ENCODE results near the gene SLC46A3.
A peak's percentile ranks its signal among the peaks of the same experiment; 100 is the strongest.

Gene SLC46A3

DNA sequence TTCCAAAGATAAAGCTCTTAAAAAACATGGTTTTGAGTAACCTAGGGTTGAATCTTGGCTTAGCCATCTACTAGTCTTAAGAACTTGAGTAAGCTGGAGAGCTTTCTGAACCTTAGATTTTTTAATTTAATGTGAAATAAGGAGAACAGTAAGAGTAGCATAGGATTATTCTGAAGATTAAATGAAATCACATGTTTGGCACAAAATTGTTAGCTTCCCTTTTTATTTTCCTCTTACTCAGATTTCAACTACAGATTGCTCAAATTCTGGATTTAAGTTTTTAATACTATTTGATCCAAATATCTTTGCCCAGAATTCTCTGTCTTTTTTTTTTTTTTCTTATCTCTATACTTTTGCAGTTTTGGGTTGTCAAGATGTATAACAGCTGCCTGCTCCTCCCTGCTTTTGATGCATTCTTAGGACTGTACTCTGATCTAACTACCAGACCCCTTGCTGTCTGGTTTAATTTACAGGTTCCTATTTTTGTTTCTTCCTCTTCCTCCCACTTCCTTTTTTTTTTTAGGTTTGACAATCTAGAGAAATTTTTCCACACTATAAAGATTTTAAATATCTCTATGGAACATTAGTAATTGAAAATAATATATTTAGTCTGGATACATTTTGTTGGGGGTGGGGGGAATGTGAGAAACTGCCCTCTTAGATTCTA is 47.5 kb downstream of the SLC46A3 start:
- no peak for DNase-seq (ENCODE audit: low read depth)
- no peak overlapping the region for H3K4me3 ChIP-seq (replicated peaks; ENCODE audit: low read depth, low read length)
- TF ChIP-seq, protein P1, sequence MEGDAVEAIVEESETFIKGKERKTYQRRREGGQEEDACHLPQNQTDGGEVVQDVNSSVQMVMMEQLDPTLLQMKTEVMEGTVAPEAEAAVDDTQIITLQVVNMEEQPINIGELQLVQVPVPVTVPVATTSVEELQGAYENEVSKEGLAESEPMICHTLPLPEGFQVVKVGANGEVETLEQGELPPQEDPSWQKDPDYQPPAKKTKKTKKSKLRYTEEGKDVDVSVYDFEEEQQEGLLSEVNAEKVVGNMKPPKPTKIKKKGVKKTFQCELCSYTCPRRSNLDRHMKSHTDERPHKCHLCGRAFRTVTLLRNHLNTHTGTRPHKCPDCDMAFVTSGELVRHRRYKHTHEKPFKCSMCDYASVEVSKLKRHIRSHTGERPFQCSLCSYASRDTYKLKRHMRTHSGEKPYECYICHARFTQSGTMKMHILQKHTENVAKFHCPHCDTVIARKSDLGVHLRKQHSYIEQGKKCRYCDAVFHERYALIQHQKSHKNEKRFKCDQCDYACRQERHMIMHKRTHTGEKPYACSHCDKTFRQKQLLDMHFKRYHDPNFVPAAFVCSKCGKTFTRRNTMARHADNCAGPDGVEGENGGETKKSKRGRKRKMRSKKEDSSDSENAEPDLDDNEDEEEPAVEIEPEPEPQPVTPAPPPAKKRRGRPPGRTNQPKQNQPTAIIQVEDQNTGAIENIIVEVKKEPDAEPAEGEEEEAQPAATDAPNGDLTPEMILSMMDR (IDR thresholded peaks at IDR 0.05; ENCODE audit: low read length, missing control alignments), result no peak

DNA sequence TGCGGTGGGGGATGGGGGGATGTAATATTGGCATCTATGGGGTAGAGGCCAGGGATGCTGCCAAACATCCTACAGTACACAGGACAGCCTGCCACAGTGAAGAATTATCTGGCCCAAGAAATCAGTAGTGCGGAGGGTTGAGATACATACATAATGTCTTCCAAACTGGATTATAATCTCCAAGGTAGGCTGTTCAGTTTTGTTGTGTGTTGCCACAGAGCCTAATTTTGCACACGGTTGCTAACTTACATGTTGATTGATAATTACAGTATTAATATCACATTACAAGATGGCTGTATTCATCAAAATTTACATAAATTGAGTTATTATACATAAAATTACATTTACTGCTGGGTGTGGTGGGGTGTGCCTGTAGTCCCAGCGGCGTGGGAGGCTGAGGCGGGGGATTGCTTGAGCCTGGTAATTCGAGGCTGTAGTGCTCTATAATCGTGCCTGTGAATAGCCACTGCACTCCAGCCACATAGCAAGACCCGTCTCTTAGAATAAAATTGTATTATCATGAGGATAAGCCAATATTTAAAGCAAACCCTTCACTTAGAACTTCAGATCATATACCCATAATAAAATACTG is 51.8 kb downstream of the SLC46A3 start:
- no peak for DNase-seq (ENCODE audit: low read depth)
- TF ChIP-seq, protein P1 (IDR thresholded peaks at IDR 0.05; ENCODE audit: low read length, missing control alignments), result no peak
- no peak overlapping the region for H3K4me3 ChIP-seq (replicated peaks; ENCODE audit: low read depth, low read length)

DNA sequence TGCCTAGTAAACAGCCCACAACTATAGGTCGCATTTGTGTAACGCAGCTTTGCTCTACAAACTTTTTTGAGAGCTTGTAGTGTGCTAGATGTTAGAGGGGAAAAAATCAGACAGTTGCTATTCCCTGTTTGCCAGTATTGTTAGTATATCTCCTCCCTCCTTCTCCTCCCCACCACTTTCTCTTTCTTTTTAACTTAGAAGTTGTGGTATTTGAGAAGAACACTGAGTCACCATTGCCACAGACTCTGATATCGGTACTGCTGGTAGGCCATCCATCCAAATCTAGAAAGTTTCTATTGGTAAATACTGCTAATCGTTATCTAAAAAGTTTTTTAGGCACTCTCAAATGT is 59.2 kb downstream of the SLC46A3 start:
- H3K4me3 ChIP-seq (replicated peaks; ENCODE audit: low read depth, low read length), result peak overlapping the region; percentile 92
- TF ChIP-seq, protein P1 (IDR thresholded peaks at IDR 0.05; ENCODE audit: low read length, missing control alignments), result no peak
- DNase-seq (ENCODE audit: low read depth), result peak; percentile 74

DNA sequence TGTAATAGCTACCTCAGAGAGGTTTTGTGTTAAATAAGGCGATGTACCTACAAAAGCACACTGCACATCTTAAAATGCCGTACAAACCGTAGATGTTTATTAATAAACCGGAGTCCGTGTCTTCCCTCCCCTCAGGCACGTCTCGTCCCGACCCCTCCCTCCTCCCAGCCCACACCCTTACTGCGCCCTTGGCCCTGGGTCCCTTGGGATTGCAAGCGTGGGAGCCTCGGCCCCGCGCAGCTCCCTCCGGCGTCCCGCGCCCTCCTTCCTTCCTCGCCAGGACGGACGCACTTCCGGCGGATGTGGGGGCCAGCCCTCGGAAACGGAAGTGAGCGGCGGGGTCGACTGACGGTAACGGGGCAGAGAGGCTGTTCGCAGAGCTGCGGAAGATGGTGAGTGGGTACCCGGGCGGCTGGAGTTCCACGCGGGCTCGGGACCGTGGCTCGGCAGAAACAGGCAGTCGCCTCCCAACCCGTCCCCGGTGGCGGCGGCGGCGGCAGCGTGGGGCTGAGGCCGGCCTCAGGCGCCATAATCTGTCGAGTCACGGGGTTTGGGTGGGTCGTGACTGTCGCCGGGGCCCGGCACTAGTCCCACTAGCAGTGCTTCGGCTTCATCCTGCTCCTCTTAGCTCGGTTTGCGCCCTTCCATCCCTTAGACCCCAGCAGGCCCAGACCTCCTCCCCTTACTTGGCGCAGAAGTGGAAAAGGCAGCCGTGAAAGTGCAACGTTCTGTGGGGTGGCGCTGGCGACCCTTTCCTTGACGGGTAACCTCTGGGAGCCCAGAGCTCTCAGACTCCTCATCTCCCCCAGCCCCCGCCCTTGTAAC is 59.8 kb downstream of the SLC46A3 start, which contains the start of gene POMP:
Gene POMP (plus strand): TSS at position 335 of the 825 bp plus-strand sequence. CDS start 55 bp downstream, at position 390.
- TF ChIP-seq, protein P1 (IDR thresholded peaks at IDR 0.05; ENCODE audit: low read length, missing control alignments), result no peak
- peak within 1 kb of the TSS; percentile 92 for H3K4me3 ChIP-seq (replicated peaks; ENCODE audit: low read depth, low read length)
- DNase-seq (ENCODE audit: low read depth), result peak; percentile 98

DNA sequence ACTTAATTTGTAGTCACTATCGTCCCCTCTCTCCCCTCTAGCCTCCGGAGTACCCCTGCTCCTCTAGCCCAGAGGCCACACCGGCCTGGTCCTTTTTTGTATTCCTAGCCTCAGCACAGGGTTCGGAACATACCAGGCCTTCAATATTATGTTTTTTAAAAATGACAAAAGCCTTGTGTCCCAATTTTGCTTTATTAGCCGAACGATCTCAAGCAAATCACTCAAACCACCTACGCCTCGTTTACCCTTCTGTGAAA is 60.3 kb downstream of the SLC46A3 start:
- TF ChIP-seq, protein P1 (IDR thresholded peaks at IDR 0.05; ENCODE audit: low read length, missing control alignments), result no peak
- no peak for DNase-seq (ENCODE audit: low read depth)
- peak overlapping the region; percentile 92 for H3K4me3 ChIP-seq (replicated peaks; ENCODE audit: low read depth, low read length)

DNA sequence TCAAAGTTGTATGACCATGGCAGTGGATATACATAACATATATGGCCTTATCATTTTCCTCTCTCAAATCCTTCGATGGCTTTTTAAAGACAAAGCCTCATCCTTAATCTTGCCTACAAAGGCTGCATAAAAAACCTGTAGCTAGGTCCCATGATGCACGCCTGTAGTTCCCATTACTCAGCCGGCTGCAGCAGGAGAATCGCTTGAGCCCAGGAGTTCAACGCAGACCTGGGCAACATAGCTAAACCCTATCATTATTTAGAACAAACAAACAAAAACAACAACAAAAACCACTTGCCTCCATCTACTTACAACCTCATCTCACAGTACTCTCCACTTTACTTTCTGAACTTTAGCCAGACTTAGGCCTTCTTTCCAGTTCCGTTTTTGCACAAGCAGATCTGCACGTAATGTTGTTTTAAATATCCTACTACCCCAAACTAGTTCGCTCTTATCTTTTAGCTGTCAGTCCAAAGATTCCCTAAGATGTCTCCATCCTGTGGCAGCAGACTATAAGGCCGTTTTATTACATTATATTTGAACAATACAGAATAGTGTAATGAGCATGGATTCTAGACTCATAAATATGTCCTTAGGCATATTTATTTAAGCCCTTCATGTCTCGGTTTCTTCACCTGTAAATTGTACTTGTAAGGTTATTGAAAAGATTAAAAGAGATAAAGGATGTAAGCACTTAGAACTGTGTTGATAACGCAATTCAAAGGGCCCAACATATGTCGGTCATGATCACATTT is 60.8 kb downstream of the SLC46A3 start:
- peak; percentile 53 for DNase-seq (ENCODE audit: low read depth)
- TF ChIP-seq, protein P1 (IDR thresholded peaks at IDR 0.05; ENCODE audit: low read length, missing control alignments), result peak; percentile 19
- peak overlapping the region; percentile 92 for H3K4me3 ChIP-seq (replicated peaks; ENCODE audit: low read depth, low read length)

All from fibroblast of pulmonary artery (primary cell).